HG02610 (cell line): ENCODE data around the gene SOD2.

Experiments used
- ATAC-seq: cut with Tn5 transposase; IDR thresholded peaks from one replicate; pipeline ENCODE4 v1.9.1; 2021; ENCODE audit warnings: mild to moderate bottlenecking, moderate library complexity; ENCODE audit not compliant: unreplicated experiment

The SOD2 gene

DNA sequence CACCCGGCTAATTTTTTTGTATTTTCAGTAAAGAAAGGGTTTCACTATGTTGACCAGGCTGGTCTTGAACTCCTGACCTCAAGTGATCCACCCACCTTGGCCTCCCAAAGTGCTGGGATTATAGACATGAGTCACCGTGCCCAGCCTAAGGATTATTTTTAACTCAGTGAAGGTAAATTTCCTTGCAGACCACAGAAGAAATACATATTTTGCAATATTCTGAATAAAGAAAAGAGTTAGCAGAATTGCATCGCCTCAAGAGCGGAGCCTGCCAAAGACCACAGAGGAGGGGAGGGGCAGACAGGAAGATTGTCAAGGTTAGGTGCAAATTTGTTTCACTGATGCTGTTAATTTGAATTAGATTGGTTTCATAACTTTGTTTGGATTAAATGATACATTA lies 47.4 kb downstream of the SOD2 start:
- ATAC-seq = no peak
